H1 (cell line): ENCODE data around the gene INO80. TPM values are rescaled to one million over a fixed set of nuclear protein-coding genes. Genes with fewer than 3 reads are reported as not detected.

Experiments used
- ASH2L ChIP-seq: fragments of 200-600, 300-600 bp; sonication (generic); IDR thresholded peaks from one replicate; pipeline ENCODE4 v1.7.1; 2017; ENCODE audit warnings: low read length
- CHD7 ChIP-seq: fragments of 300-600 bp; sonication (generic); IDR thresholded peaks from 2 replicates; pipeline ENCODE4 v1.7.1; 2012; ENCODE audit warnings: low read length, moderate library complexity, mild to moderate bottlenecking, inconsistent platforms; ENCODE audit not compliant: insufficient replicate concordance
- HDAC2 ChIP-seq, 2 experiments: fragments of 300-600 bp in 1 of 2; sonication (generic) in 1 of 2; IDR thresholded peaks; 2 replicates each; pipeline ENCODE4 v1.6.1; 2011 to 2012; ENCODE audit warnings: low read depth in 2 of 2, low read length in 2 of 2, mild to moderate bottlenecking in 2 of 2, moderate library complexity in 2 of 2, borderline replicate concordance in 1 of 2, inconsistent platforms in 1 of 2
- polyA plus RNA-seq, 7 experiments: library from polyadenylated mRNA; depleted of rRNA in 3 of 7; stranded (reverse) in 5 of 7; unstranded in 2 of 7; fragments of >200 nt in 5 of 7; fragments of 200-250 nt in 2 of 7; gene quantifications; 1 replicate in 5 of 7; 2 replicates in 1 of 7; 4 replicates in 1 of 7; pipeline versions ENCODE4 v1.2.1 to v1.2.3, GENCODE V29; 2011 to 2013; ENCODE audit warnings: missing spikeins in 2 of 7, mixed read lengths in 2 of 7
- total RNA-seq: library from RNA; stranded (reverse); fragmentation: NEBNext Ultra II Directional; extraction: Animal tissue kit (Norgen Biotek cat#: 25700); gene quantifications from 2 replicates; pipeline ENCODE4 v1.2.1, GENCODE V29; 2021

The INO80 gene
- total and polyA plus RNA-seq, 2 of the 8 experiments (the other 6 are each of a cell fraction or from before 2014, with no cell fraction given): 4.3 to 24.5 TPM

GRCh38 chr15:40985541-40986330, 130.3 kb downstream of the INO80 start (continued):
- TF ChIP-seq HDAC2 (IDR thresholded peaks at IDR 0.05; ENCODE audit: borderline replicate concordance in 1 of 2, low read depth in 2 of 2, low read length in 2 of 2) (no peak), CHD7 (no peak), ASH2L (no peak)
- TF ChIP-seq, all 59 proteins: peak for 0
